Measurements from ENCODE around the gene KLRC2. TPM values are rescaled to one million over a fixed set of nuclear protein-coding genes. Genes with fewer than 3 reads are reported as not detected.
"Not testable (repeated sequence)": the region's sequence is repeated elsewhere in the genome, so short reads cannot be mapped to it uniquely, and the experiment has no call there.

KLRC2 gene
- total RNA-seq, 2 experiments from 2014 or later = 0.22 TPM; not detected in 1

GRCh38 chr12:10388624-10389413, 47.0 kb downstream of the KLRC2 start:
- Histone ChIP-seq H3K36me3 (ENCODE audit: insufficient read depth, low read length) (no peaks in the 10 kb centered on the region), H3K4me1 (ENCODE audit: insufficient read depth, low read length) (no peaks in the 10 kb centered on the region), H3K9me3 (ENCODE audit: control insufficient read depth in 1 of 2, insufficient read depth in 1 of 2, low read length in 2 of 2) (no peaks in the 10 kb centered on the region), H3K27me3 (ENCODE audit: control insufficient read depth in 1 of 2, insufficient read depth in 2 of 2, low read length in 2 of 2) (no peaks in the 10 kb centered on the region), H3K4me3 (ENCODE audit: low read length) (no peak overlapping the region), H3K27ac (ENCODE audit: low read depth in 1 of 2, low read length in 2 of 2) (no peak overlapping the region)
- H3K9me3 Mint-ChIP-seq = no peaks in the 10 kb centered on the region
- no peak overlapping the region for H3K4me3 Mint-ChIP-seq
- H3K36me3 Mint-ChIP-seq (ENCODE audit: low read depth) = no peaks in the 10 kb centered on the region
- no peak overlapping the region for H3K27ac Mint-ChIP-seq
- POLR2A ChIA-PET = no interaction called here
- TF ChIP-seq, protein P1, sequence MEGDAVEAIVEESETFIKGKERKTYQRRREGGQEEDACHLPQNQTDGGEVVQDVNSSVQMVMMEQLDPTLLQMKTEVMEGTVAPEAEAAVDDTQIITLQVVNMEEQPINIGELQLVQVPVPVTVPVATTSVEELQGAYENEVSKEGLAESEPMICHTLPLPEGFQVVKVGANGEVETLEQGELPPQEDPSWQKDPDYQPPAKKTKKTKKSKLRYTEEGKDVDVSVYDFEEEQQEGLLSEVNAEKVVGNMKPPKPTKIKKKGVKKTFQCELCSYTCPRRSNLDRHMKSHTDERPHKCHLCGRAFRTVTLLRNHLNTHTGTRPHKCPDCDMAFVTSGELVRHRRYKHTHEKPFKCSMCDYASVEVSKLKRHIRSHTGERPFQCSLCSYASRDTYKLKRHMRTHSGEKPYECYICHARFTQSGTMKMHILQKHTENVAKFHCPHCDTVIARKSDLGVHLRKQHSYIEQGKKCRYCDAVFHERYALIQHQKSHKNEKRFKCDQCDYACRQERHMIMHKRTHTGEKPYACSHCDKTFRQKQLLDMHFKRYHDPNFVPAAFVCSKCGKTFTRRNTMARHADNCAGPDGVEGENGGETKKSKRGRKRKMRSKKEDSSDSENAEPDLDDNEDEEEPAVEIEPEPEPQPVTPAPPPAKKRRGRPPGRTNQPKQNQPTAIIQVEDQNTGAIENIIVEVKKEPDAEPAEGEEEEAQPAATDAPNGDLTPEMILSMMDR (IDR thresholded peaks at IDR 0.05) = no peak
- H3K4me1 Mint-ChIP-seq (ENCODE audit: low read depth) = no peaks in the 10 kb centered on the region
- CTCF ChIA-PET = no interaction called here
- intact Hi-C loops (cut with DNase I, micrococcal nuclease) = no loop called here
- ATAC-seq (ENCODE audit: poor library complexity) = no peak
- DNase-seq = no peak
- H3K27me3 Mint-ChIP-seq = peaks cover 42% of the 10 kb centered on the region

GRCh38 chr12:10387498-10387897, 48.3 kb downstream of the KLRC2 start:
- POLR2A ChIA-PET; CTCF ChIA-PET; DNase-seq; H3K4me3 Mint-ChIP-seq; H3K36me3 Mint-ChIP-seq (ENCODE audit: low read depth); H3K9me3 ChIP-seq (ENCODE audit: control insufficient read depth in 1 of 2, insufficient read depth in 1 of 2, low read length in 2 of 2); H3K9me3 Mint-ChIP-seq; H3K27me3 ChIP-seq (ENCODE audit: control insufficient read depth in 1 of 2, insufficient read depth in 2 of 2, low read length in 2 of 2); H3K4me3 ChIP-seq (ENCODE audit: low read length); H3K27ac ChIP-seq (ENCODE audit: low read depth in 1 of 2, low read length in 2 of 2); H3K4me1 Mint-ChIP-seq (ENCODE audit: low read depth); H3K4me1 ChIP-seq (ENCODE audit: insufficient read depth, low read length); H3K27ac Mint-ChIP-seq; intact Hi-C loops (cut with DNase I, micrococcal nuclease); H3K36me3 ChIP-seq (ENCODE audit: insufficient read depth, low read length); ATAC-seq (ENCODE audit: poor library complexity): not testable (repeated sequence)
- peaks cover 41% of the 10 kb centered on the region for H3K27me3 Mint-ChIP-seq

GRCh38 chr12:10386857-10387256, 49.0 kb downstream of the KLRC2 start:
- ATAC-seq (ENCODE audit: poor library complexity) (no peak), DNase-seq (no peak)
- Histone ChIP-seq H3K9me3 (ENCODE audit: control insufficient read depth in 1 of 2, insufficient read depth in 1 of 2, low read length in 2 of 2) (no peaks in the 10 kb centered on the region), H3K27ac (ENCODE audit: low read depth in 1 of 2, low read length in 2 of 2) (no peak overlapping the region), H3K27me3 (ENCODE audit: control insufficient read depth in 1 of 2, insufficient read depth in 2 of 2, low read length in 2 of 2) (no peaks in the 10 kb centered on the region), H3K4me1 (ENCODE audit: insufficient read depth, low read length) (no peaks in the 10 kb centered on the region), H3K36me3 (ENCODE audit: insufficient read depth, low read length) (no peaks in the 10 kb centered on the region), H3K4me3 (ENCODE audit: low read length) (no peak overlapping the region)
- ChIA-PET CTCF (no interaction called here), POLR2A (no interaction called here)
- intact Hi-C loops (cut with DNase I, micrococcal nuclease) = no loop called here
- H3K4me1 Mint-ChIP-seq (ENCODE audit: low read depth) = no peaks in the 10 kb centered on the region
- H3K9me3 Mint-ChIP-seq = no peaks in the 10 kb centered on the region
- no peaks in the 10 kb centered on the region for H3K36me3 Mint-ChIP-seq (ENCODE audit: low read depth)
- H3K4me3 Mint-ChIP-seq = no peak overlapping the region
- TF ChIP-seq, protein P1 (IDR thresholded peaks at IDR 0.05) = no peak
- no peak overlapping the region for H3K27ac Mint-ChIP-seq
- H3K27me3 Mint-ChIP-seq = peaks cover 34% of the 10 kb centered on the region

- Mint-ChIP-seq H3K27me3 (peaks cover 29% of the 10 kb centered on the region), H3K27ac (no peak overlapping the region), H3K9me3 (no peaks in the 10 kb centered on the region), H3K36me3 (ENCODE audit: low read depth) (no peaks in the 10 kb centered on the region), H3K4me3 (no peak overlapping the region), H3K4me1 (ENCODE audit: low read depth) (no peaks in the 10 kb centered on the region)
- no peak overlapping the region for H3K27ac ChIP-seq (ENCODE audit: low read depth in 1 of 2, low read length in 2 of 2)
- H3K4me1 ChIP-seq (ENCODE audit: insufficient read depth, low read length) = no peaks in the 10 kb centered on the region
- no peaks in the 10 kb centered on the region for H3K36me3 ChIP-seq (ENCODE audit: insufficient read depth, low read length)
- H3K27me3 ChIP-seq (ENCODE audit: control insufficient read depth in 1 of 2, insufficient read depth in 2 of 2, low read length in 2 of 2) = no peaks in the 10 kb centered on the region
- no peak for ATAC-seq (ENCODE audit: poor library complexity)
- POLR2A ChIA-PET = no interaction called here
- intact Hi-C loops (cut with DNase I, micrococcal nuclease) = no loop called here
- no peaks in the 10 kb centered on the region for H3K9me3 ChIP-seq (ENCODE audit: control insufficient read depth in 1 of 2, insufficient read depth in 1 of 2, low read length in 2 of 2)
- H3K4me3 ChIP-seq (ENCODE audit: low read length) = no peak overlapping the region
- CTCF ChIA-PET = no interaction called here
- TF ChIP-seq, protein P1 (IDR thresholded peaks at IDR 0.05) = no peak
- no peak for DNase-seq
These were observed 50.6 kb downstream of the KLRC2 start for GRCh38 chr12:10385166-10385613.

All from CD4-positive, alpha-beta T cell (primary cell).